Measurements from ENCODE around the gene DHX35.
A peak's percentile ranks its signal among the peaks of the same experiment; 100 is the strongest.

- TF ChIP-seq, protein P1, sequence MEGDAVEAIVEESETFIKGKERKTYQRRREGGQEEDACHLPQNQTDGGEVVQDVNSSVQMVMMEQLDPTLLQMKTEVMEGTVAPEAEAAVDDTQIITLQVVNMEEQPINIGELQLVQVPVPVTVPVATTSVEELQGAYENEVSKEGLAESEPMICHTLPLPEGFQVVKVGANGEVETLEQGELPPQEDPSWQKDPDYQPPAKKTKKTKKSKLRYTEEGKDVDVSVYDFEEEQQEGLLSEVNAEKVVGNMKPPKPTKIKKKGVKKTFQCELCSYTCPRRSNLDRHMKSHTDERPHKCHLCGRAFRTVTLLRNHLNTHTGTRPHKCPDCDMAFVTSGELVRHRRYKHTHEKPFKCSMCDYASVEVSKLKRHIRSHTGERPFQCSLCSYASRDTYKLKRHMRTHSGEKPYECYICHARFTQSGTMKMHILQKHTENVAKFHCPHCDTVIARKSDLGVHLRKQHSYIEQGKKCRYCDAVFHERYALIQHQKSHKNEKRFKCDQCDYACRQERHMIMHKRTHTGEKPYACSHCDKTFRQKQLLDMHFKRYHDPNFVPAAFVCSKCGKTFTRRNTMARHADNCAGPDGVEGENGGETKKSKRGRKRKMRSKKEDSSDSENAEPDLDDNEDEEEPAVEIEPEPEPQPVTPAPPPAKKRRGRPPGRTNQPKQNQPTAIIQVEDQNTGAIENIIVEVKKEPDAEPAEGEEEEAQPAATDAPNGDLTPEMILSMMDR (conservative IDR thresholded peaks at IDR 0.05; ENCODE audit: low read length) = peak; percentile 29; the same call in 1 of the 2 replicates
- TF ChIP-seq EZH2phosphoT487 (IDR thresholded peaks at IDR 0.05; ENCODE audit: borderline replicate concordance) = no peak
Observed at GRCh38 chr20:38941726-38942389, 20.3 kb upstream of the DHX35 start.

Measured in Loucy (cell line).